ENCODE measurements around the gene NCK2.

The NCK2 gene

DNA sequence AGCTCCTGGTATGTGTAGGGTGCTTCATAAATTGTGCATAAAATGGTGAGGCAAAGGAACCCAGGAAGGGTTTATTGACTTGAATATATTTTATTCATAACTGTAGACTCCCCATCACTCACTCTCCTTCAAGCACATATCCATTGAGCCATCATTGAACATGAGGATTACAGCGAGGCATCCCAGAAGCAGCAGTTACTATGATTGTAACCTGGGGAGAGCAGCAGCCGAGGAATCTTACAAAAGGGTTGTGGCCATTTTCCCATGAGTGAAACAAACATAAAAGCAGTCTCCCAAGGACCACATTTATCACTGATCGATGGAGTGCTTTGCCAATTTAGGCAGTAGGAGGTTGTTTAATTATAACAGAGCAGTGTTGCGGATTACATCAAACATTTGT is 183.4 kb downstream of the NCK2 start:
- DNase-seq (ENCODE audit: low spot score): no peak

DNA sequence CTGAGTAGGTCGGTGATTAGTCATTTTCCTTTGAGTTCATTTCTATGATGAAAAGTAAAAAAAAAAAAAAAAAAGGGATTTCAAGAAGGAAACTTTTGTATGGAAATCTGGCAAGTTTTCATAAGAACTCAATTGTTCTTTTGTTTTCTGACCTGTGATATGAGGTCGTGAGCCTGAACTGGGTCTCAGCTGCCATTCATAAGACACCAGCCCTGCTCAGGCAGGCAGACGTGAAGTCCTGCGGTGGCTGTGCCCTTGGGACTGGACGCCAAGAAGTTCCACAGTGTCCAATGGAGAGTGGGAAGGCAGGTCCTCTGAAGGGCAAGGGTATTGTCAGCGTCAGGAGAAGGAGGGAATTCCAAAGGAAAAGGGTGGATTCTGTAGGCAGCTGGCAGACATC is 183.9 kb downstream of the NCK2 start:
- DNase-seq (ENCODE audit: low spot score): no peak

DNA sequence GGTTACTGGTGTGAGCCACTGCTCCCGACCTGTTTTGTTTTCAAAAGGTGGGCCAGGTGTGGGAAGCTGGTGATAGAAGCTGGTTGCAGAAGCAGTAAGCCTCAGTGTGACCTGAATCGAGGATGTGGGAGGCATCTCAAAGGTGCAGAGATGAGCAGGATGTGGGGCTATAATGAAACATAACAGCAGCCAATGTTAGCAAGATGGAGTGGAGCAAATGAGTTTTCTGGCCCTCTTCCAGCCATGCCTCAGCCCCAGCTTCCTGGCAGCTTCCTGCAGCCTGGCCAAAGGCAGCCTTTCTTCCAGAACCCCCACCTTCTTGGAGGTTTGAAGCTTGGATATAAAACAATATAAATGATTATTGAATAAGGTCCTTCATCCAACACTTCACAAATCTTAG is 184.8 kb downstream of the NCK2 start:
- no peak for DNase-seq (ENCODE audit: low spot score)

DNA sequence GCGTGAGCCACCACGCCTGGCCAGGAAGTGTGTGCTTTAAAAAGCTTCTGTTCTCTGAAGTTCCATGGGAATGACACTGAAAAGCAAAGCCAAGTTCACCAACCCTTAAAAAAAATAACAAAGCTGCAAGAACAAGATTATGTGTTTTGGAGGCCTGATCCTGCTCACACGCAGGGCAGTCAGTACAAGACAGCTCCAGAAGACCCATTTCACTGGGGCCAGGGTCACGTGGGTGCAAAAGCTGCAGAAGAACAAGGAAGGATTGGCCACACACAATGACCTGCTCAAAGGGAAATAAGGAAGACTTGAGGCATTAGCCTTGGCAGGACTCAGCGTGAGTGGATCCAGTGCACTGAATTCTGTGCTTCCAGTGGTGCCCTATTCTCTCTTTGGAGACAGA is 187.9 kb downstream of the NCK2 start:
- DNase-seq (ENCODE audit: low spot score): no peak

DNA sequence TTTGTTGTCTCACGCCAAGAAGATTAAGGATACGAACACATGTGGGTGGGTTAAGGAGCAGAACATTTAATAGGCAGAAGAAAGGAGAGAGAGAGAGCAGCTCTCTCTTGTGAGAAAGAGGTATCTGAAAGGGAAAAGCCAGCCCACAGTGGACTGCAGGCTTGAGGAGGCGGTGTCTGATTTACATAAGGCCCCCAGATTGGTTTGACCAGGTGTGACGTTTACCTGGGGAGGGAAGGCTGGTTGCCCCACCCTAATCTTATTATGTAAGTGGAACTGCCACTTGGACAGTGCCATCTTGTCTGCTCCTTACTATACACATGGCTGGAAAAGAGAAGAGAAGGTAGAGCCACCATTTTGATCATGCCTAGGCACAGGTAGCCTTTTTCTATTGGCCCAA is 189.2 kb downstream of the NCK2 start:
- no peak for DNase-seq (ENCODE audit: low spot score)

DNA sequence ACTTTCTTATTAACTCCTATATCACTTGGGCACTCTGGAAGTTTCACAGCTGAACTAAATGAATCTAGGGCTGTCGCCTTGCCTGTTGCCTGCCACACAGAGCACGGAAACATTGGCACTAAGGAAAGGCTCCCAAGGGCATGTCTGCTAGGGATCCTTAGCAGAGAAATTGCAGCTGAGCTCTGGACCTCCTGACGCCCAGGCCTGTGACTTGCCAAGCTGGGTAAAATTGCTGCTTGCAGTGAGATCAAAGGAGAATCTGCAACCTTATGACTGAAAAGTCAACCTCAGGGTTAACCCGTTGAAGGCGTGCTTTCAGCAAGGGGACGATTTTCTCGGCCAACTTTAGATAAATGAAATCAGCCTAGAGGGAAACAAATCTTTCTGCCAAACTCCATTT is 189.8 kb downstream of the NCK2 start:
- DNase-seq (ENCODE audit: low spot score): no peak

DNA sequence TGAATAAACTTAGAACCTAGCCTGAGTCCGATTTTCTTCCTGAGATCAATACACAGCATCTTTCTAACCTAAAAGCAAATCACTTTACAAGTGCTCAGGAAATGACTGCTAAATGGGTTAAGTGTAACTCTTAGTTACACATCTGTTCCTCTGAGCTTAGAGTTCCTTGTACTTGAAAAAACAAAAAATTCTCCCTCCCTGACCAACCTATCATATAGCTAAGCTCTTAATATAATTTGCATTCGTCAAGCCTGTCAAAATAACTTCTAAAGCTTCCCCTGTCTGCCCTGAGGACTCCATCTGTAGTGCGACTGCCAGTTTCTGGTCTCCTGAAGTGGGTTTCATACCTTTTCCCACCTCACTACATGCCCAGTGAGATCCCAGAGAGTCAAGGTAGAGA is 190.4 kb downstream of the NCK2 start:
- DNase-seq (ENCODE audit: low spot score): no peak

DNA sequence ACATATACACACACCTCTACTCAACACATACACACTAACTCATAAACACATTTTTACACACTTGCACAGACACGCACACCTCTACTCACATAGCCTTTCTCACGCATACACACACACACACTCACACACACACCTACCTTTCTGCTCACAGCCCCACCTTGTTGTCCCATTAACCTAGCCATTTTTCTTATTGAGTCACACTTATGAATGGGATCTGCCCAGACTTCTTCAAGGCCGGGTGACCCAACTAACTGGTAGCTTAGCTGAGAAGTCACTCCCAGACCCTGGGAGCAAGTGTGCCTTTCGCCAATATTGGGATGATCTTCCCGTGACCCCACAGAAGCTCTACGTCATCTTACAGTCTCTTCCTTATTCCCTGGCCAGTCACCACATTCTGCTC is 192.2 kb downstream of the NCK2 start:
- DNase-seq (ENCODE audit: low spot score): no peak

DNA sequence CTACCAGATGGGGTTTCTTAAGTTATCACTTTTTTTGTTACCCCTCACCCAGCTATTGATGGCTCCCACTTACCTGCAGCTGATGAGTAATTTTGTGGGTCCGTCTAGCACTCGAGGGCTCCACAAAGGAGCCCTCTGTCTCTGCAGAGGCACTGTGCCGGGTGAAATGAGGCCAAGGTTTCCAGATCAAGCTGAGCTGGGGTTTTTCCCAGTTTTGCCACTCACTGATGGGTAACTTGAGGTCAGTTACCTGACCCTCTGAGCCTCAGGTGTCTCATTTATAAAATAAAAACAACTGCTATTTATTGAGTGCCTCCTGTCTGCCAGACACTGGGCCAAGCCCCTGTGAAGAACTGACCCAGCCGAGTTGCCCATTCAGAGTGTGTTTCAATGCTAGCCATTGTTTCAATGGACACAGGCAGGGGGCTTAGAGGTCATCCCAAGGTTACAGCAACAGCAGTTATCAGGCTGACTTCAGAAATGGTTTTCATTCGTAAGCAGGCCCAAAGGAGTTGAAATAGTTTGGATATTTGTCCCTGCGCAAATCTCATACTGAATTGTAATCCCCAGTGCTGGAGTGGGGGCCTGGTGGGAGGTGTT is 192.9 kb downstream of the NCK2 start:
- DNase-seq (ENCODE audit: low spot score): no peak

Measured in ecto neural progenitor cell (in vitro differentiated cells).